22Rv1 (cell line): ENCODE data around the gene KAT14.

Experiments
- CTCF ChIP-seq: fragments of 450-650 bp; IDR thresholded peaks from 2 replicates; pipeline ENCODE4 v1.5.1; 2017; ENCODE audit warnings: mild to moderate bottlenecking
- ZFX ChIP-seq: fragments of 450-650 bp; IDR thresholded peaks from 2 replicates; pipeline ENCODE4 v1.6.1; 2017; ENCODE audit warnings: antibody characterized with exemption, borderline replicate concordance

- no peak for TF ChIP-seq CTCF
- TF ChIP-seq ZFX = no peak
These were observed 7.0 kb downstream of the KAT14 start for GRCh38 chr20:18144541-18145099.
